ENCODE results near the gene TIAM1. TPM values are rescaled to one million over a fixed set of nuclear protein-coding genes. Genes with fewer than 3 reads are reported as not detected.

Gene TIAM1
- total RNA-seq, 2 experiments from 2014 or later = 15.0 to 25.1 TPM

- ChIA-PET CTCF (ENCODE audit: unreplicated experiment) (no interaction called here), POLR2A (interaction anchor here (0.6 to 1.9 kb wide), 2 partner anchors 20 to 59 kb away, joined by 4 to 7 read pairs; no protein-coding TSS in a partner anchor)
- no peaks in the 10 kb centered on the region for H3K79me2 ChIP-seq (ENCODE audit: insufficient read depth, low read depth, low read length)
- no TSS peak for BruUV-seq (replicated peaks)
- intact Hi-C loops (cut with micrococcal nuclease; ENCODE audit: unreplicated experiment) = no loop called here
- no peak overlapping the region for H2AFZ ChIP-seq (ENCODE audit: low read length)
- no peak overlapping the region for H3K4me2 ChIP-seq (ENCODE audit: low read length)
- no peak overlapping the region for H3K4me3 ChIP-seq (ENCODE audit: low read depth, low read length, poor library complexity, severe bottlenecking)
- no peak overlapping the region for H3K27ac ChIP-seq (ENCODE audit: low read depth, low read length, poor library complexity, severe bottlenecking)
- TF ChIP-seq EZH2phosphoT487 (IDR thresholded peaks at IDR 0.05; ENCODE audit: borderline replicate concordance, low read depth, low read length) = no peak
- TF ChIP-seq CTCF (conservative IDR thresholded peaks at IDR 0.05; ENCODE audit: low read length) = no peak
- no peaks in the 10 kb centered on the region for H3K9me3 ChIP-seq (ENCODE audit: low read length)
- no peaks in the 10 kb centered on the region for H3K4me1 ChIP-seq (ENCODE audit: insufficient read depth, low read length, poor library complexity, severe bottlenecking)
- no peaks in the 10 kb centered on the region for H3K9me2 ChIP-seq (ENCODE audit: insufficient read depth, low read length)
- no peaks in the 10 kb centered on the region for H3K36me3 ChIP-seq (ENCODE audit: insufficient read depth, low read length)
- no peak for DNase-seq (ENCODE audit: low spot score)
- H4K20me1 ChIP-seq (ENCODE audit: insufficient read depth, low read length) = no peaks in the 10 kb centered on the region
These were observed 90.4 kb downstream of the TIAM1 start for GRCh38 chr21:31253684-31254083.

- Histone ChIP-seq H3K4me2 (ENCODE audit: low read length) (no peak overlapping the region), H3K9me2 (ENCODE audit: insufficient read depth, low read length) (no peaks in the 10 kb centered on the region), H3K27ac (ENCODE audit: low read depth, low read length, poor library complexity, severe bottlenecking) (no peak overlapping the region), H3K9me3 (ENCODE audit: low read length) (no peaks in the 10 kb centered on the region), H3K36me3 (ENCODE audit: insufficient read depth, low read length) (no peaks in the 10 kb centered on the region), H3K4me1 (ENCODE audit: insufficient read depth, low read length, poor library complexity, severe bottlenecking) (no peaks in the 10 kb centered on the region), H3K4me3 (ENCODE audit: low read depth, low read length, poor library complexity, severe bottlenecking) (no peak overlapping the region), H4K20me1 (ENCODE audit: insufficient read depth, low read length) (no peaks in the 10 kb centered on the region), H3K79me2 (ENCODE audit: insufficient read depth, low read depth, low read length) (no peaks in the 10 kb centered on the region), H2AFZ (ENCODE audit: low read length) (no peak overlapping the region)
- TF ChIP-seq EZH2phosphoT487 (IDR thresholded peaks at IDR 0.05; ENCODE audit: borderline replicate concordance, low read depth, low read length) = no peak
- TF ChIP-seq CTCF (conservative IDR thresholded peaks at IDR 0.05; ENCODE audit: low read length) = no peak
- DNase-seq (ENCODE audit: low spot score) = no peak
- BruUV-seq (replicated peaks) = no TSS peak
- intact Hi-C loops (cut with micrococcal nuclease; ENCODE audit: unreplicated experiment) = no loop called here
- CTCF ChIA-PET (ENCODE audit: unreplicated experiment) = interaction anchor here (0.6 kb wide), 1 partner anchor 153 kb away, joined by 4 read pairs; no protein-coding TSS in a partner anchor
- POLR2A ChIA-PET = interaction anchor here (0.6 to 1.9 kb wide), 5 partner anchors 9 to 382 kb away, joined by 3 to 7 read pairs (median 6); no protein-coding TSS in a partner anchor
These were observed 91.5 kb downstream of the TIAM1 start for GRCh38 chr21:31252611-31253010.

GRCh38 chr21:31252091-31252490 lies 92.0 kb downstream of the TIAM1 start:
- BruUV-seq (replicated peaks) = no TSS peak
- no peaks in the 10 kb centered on the region for H3K4me1 ChIP-seq (ENCODE audit: insufficient read depth, low read length, poor library complexity, severe bottlenecking)
- no peaks in the 10 kb centered on the region for H3K9me2 ChIP-seq (ENCODE audit: insufficient read depth, low read length)
- H3K27ac ChIP-seq (ENCODE audit: low read depth, low read length, poor library complexity, severe bottlenecking) = no peak overlapping the region
- no peaks in the 10 kb centered on the region for H3K9me3 ChIP-seq (ENCODE audit: low read length)
- H3K4me2 ChIP-seq (ENCODE audit: low read length) = no peak overlapping the region
- ChIA-PET CTCF (ENCODE audit: unreplicated experiment) (no interaction called here), POLR2A (interaction anchor here (1.1 to 1.9 kb wide), 3 partner anchors 9 to 19 kb away, joined by 3 to 7 read pairs (median 6); no protein-coding TSS in a partner anchor)
- no peaks in the 10 kb centered on the region for H3K79me2 ChIP-seq (ENCODE audit: insufficient read depth, low read depth, low read length)
- intact Hi-C loops (cut with micrococcal nuclease; ENCODE audit: unreplicated experiment) = no loop called here
- H3K36me3 ChIP-seq (ENCODE audit: insufficient read depth, low read length) = no peaks in the 10 kb centered on the region
- no peaks in the 10 kb centered on the region for H4K20me1 ChIP-seq (ENCODE audit: insufficient read depth, low read length)
- DNase-seq (ENCODE audit: low spot score) = no peak
- no peak overlapping the region for H3K4me3 ChIP-seq (ENCODE audit: low read depth, low read length, poor library complexity, severe bottlenecking)
- TF ChIP-seq EZH2phosphoT487 (IDR thresholded peaks at IDR 0.05; ENCODE audit: borderline replicate concordance, low read depth, low read length) (no peak), CTCF (conservative IDR thresholded peaks at IDR 0.05; ENCODE audit: low read length) (no peak)
- H2AFZ ChIP-seq (ENCODE audit: low read length) = no peak overlapping the region
